ENCODE results near the gene PCK2.

PCK2 gene

GRCh38 chr14:24108336-24108874 lies 14.3 kb downstream of the PCK2 start:
- Histone ChIP-seq H3K36me3 (ENCODE audit: control insufficient read depth, insufficient read depth, low read length) (peaks cover 5% of the 10 kb centered on the region), H3K4me3 (ENCODE audit: low read length) (no peak overlapping the region), H3K4me1 (ENCODE audit: control insufficient read depth, insufficient read depth, low read length) (no peaks in the 10 kb centered on the region), H3K27ac (ENCODE audit: low read length) (no peak overlapping the region), H3K9me3 (ENCODE audit: control insufficient read depth, insufficient read depth, low read length) (no peaks in the 10 kb centered on the region; the same call in 1 of the 2 replicates), H3K27me3 (ENCODE audit: control insufficient read depth, insufficient read depth, low read length) (no peaks in the 10 kb centered on the region)
- no peak for DNase-seq (ENCODE audit: low read depth, low spot score)
- WGBS (ENCODE audit: insufficient coverage, insufficient read length) = no CpG with 5 or more reads among the region's 5 CpGs

- WGBS (ENCODE audit: insufficient coverage, insufficient read length) = no CpG with 5 or more reads among the region's 9 CpGs
- no peaks in the 10 kb centered on the region for H3K36me3 ChIP-seq (ENCODE audit: control insufficient read depth, insufficient read depth, low read length)
- no peaks in the 10 kb centered on the region for H3K9me3 ChIP-seq (ENCODE audit: control insufficient read depth, insufficient read depth, low read length)
- no peak for DNase-seq (ENCODE audit: low read depth, low spot score)
- H3K27me3 ChIP-seq (ENCODE audit: control insufficient read depth, insufficient read depth, low read length) = no peaks in the 10 kb centered on the region
- no peaks in the 10 kb centered on the region for H3K4me1 ChIP-seq (ENCODE audit: control insufficient read depth, insufficient read depth, low read length)
- H3K27ac ChIP-seq (ENCODE audit: low read length) = no peak overlapping the region
- H3K4me3 ChIP-seq (ENCODE audit: low read length) = no peak overlapping the region
These were observed 15.9 kb downstream of the PCK2 start for GRCh38 chr14:24110060-24110459.

DNA sequence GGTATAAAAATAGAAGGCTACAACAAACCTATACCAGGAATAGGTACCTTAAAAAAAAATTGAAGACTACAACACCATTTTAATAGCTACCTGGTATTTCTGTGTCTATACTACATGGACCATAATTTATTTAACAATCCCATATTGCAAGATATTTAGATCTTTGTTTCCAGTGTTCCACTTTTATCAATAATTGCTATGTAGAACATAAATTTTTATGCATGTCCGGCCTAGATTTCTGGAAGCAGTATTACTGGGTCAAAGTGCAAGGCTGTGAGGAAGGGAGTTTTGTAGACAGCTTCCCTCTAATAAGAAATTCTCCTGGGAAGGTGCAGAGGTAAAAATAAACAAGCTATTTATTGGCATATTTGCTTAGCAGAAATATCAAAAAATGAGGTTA lies 16.4 kb downstream of the PCK2 start:
- no peaks in the 10 kb centered on the region for H3K36me3 ChIP-seq (ENCODE audit: control insufficient read depth, insufficient read depth, low read length)
- no peak overlapping the region for H3K27ac ChIP-seq (ENCODE audit: low read length)
- H3K9me3 ChIP-seq (ENCODE audit: control insufficient read depth, insufficient read depth, low read length) = no peaks in the 10 kb centered on the region
- H3K4me3 ChIP-seq (ENCODE audit: low read length) = no peak overlapping the region
- no peaks in the 10 kb centered on the region for H3K4me1 ChIP-seq (ENCODE audit: control insufficient read depth, insufficient read depth, low read length)
- no peaks in the 10 kb centered on the region for H3K27me3 ChIP-seq (ENCODE audit: control insufficient read depth, insufficient read depth, low read length)
- no CpG with 5 or more reads among the region's 1 CpG for WGBS (ENCODE audit: insufficient coverage, insufficient read length)
- no peak for DNase-seq (ENCODE audit: low read depth, low spot score)

- Histone ChIP-seq H3K4me1 (ENCODE audit: control insufficient read depth, insufficient read depth, low read length) (no peaks in the 10 kb centered on the region), H3K4me3 (ENCODE audit: low read length) (peak overlapping the region; percentile 83), H3K9me3 (ENCODE audit: control insufficient read depth, insufficient read depth, low read length) (no peaks in the 10 kb centered on the region), H3K27ac (ENCODE audit: low read length) (no peak overlapping the region), H3K36me3 (ENCODE audit: control insufficient read depth, insufficient read depth, low read length) (0 out of 2 replicates have a peak, but pooled peaks cover 2% of the 10 kb centered on the region), H3K27me3 (ENCODE audit: control insufficient read depth, insufficient read depth, low read length) (no peaks in the 10 kb centered on the region)
- no peak for DNase-seq (ENCODE audit: low read depth, low spot score)
- no CpG with 5 or more reads among the region's 15 CpGs for WGBS (ENCODE audit: insufficient coverage, insufficient read length)
These were observed 19.3 kb downstream of the PCK2 start for GRCh38 chr14:24113379-24113800.

GRCh38 chr14:24113801-24114531 lies 19.9 kb downstream of the PCK2 start:
- Histone ChIP-seq H3K4me1 (ENCODE audit: control insufficient read depth, insufficient read depth, low read length) (no peaks in the 10 kb centered on the region), H3K36me3 (ENCODE audit: control insufficient read depth, insufficient read depth, low read length) (peaks cover 7% of the 10 kb centered on the region; the same call in 1 of the 2 replicates), H3K27ac (ENCODE audit: low read length) (no peak overlapping the region), H3K9me3 (ENCODE audit: control insufficient read depth, insufficient read depth, low read length) (no peaks in the 10 kb centered on the region), H3K27me3 (ENCODE audit: control insufficient read depth, insufficient read depth, low read length) (no peaks in the 10 kb centered on the region), H3K4me3 (ENCODE audit: low read length) (peak overlapping the region; percentile 83)
- peak; percentile 33 for DNase-seq (ENCODE audit: low read depth, low spot score)
- no CpG with 5 or more reads among the region's 42 CpGs for WGBS (ENCODE audit: insufficient coverage, insufficient read length)

- Histone ChIP-seq H3K9me3 (ENCODE audit: control insufficient read depth, insufficient read depth, low read length) (no peaks in the 10 kb centered on the region), H3K36me3 (ENCODE audit: control insufficient read depth, insufficient read depth, low read length) (peaks cover 15% of the 10 kb centered on the region; the same call in 1 of the 2 replicates), H3K27ac (ENCODE audit: low read length) (no peak within 1 kb of the TSS), H3K4me1 (ENCODE audit: control insufficient read depth, insufficient read depth, low read length) (no peaks in the 10 kb centered on the region), H3K27me3 (ENCODE audit: control insufficient read depth, insufficient read depth, low read length) (no peaks in the 10 kb centered on the region), H3K4me3 (ENCODE audit: low read length) (peak within 1 kb of the TSS; percentile 83)
- no CpG with 5 or more reads among the region's 65 CpGs for WGBS (ENCODE audit: insufficient coverage, insufficient read length)
- DNase-seq (ENCODE audit: low read depth, low spot score) = peak; percentile 97
These were observed 20.7 kb downstream of the PCK2 start, which contains the start of the genes DCAF11 and NRL for GRCh38 chr14:24114532-24115421. Gene DCAF11, plus strand, starts transcription at chr14:24114777. Its CDS starts 818 bp downstream, at chr14:24115595. Gene NRL, minus strand, starts transcription at chr14:24114949. Its CDS starts 32,101 bp downstream, at chr14:24082848.

DNA sequence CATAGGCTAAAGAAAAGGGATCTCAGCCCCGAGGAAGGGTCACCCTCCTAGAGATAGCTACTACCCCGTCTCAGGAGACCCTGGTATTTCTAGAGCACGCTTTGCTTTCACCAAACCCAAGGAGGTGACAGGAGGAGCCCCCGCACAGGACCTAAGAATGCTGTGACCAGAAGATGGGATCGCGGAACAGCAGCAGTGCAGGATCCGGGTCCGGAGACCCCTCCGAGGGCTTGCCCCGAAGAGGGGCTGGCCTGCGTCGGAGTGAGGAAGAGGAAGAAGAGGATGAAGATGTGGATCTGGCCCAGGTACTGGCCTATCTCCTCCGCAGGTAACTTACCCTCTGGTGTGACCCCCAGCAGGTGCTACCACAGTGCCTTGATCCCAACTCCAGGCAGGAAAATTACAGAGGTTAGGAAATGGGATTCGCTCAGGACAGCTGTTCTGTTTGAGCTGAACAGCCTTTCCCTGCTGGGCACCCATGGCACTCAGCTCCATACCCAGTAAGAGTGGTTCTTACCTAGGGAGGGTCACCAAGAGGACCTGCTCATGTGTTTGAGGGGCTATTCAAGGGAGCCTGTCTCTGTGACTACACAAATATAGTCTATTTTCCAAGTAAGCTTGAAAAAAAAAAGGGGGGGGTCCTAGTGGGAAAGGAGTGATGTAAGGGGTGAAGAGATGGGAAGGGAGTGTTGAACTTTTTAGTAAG lies 21.5 kb downstream of the PCK2 start:
- no peaks in the 10 kb centered on the region for H3K4me1 ChIP-seq (ENCODE audit: control insufficient read depth, insufficient read depth, low read length)
- no peaks in the 10 kb centered on the region for H3K27me3 ChIP-seq (ENCODE audit: control insufficient read depth, insufficient read depth, low read length)
- H3K4me3 ChIP-seq (ENCODE audit: low read length) = peak overlapping the region; percentile 65
- H3K27ac ChIP-seq (ENCODE audit: low read length) = no peak overlapping the region
- WGBS (ENCODE audit: insufficient coverage, insufficient read length) = no CpG with 5 or more reads among the region's 14 CpGs
- H3K36me3 ChIP-seq (ENCODE audit: control insufficient read depth, insufficient read depth, low read length) = peaks cover 15% of the 10 kb centered on the region; the same call in 1 of the 2 replicates
- DNase-seq (ENCODE audit: low read depth, low spot score) = no peak
- no peaks in the 10 kb centered on the region for H3K9me3 ChIP-seq (ENCODE audit: control insufficient read depth, insufficient read depth, low read length)

DNA sequence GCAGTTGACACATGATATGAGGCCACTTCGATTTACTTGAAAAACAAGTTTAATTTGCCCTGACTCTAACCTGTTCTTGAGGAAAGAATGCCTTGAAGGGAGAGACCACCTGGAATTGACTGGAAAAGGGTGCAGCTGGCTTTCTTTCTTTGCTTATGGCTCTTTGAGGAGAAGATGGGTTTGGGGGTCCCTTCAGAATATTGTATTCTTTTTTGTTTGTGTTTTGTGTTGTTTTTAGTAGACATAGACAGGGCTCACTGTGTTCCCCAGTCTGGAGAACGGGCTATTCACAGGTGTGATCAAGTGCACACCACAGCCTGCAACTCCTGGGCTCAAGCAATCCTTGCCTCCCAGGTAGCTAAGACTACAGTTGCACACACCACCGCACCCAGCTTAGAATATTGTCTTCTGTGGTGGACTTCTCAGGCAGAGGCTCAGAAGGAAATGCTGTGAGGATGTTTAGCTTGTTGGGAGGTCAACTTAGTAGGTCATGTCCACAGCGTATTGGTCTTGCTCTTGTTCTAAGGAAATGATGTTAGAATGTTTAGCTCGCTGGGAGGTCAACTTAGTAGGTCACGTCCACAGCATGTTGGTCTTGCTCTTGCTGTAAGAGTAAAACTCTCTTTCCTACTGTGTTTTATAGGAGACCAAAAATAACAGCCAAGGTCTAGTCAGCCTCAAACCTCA lies 22.2 kb downstream of the PCK2 start:
- Histone ChIP-seq H3K9me3 (ENCODE audit: control insufficient read depth, insufficient read depth, low read length) (no peaks in the 10 kb centered on the region), H3K4me1 (ENCODE audit: control insufficient read depth, insufficient read depth, low read length) (no peaks in the 10 kb centered on the region), H3K36me3 (ENCODE audit: control insufficient read depth, insufficient read depth, low read length) (peaks cover 19% of the 10 kb centered on the region), H3K27ac (ENCODE audit: low read length) (no peak overlapping the region), H3K27me3 (ENCODE audit: control insufficient read depth, insufficient read depth, low read length) (no peaks in the 10 kb centered on the region), H3K4me3 (ENCODE audit: low read length) (no peak overlapping the region)
- DNase-seq (ENCODE audit: low read depth, low spot score) = no peak
- no CpG with 5 or more reads among the region's 6 CpGs for WGBS (ENCODE audit: insufficient coverage, insufficient read length)

- Histone ChIP-seq H3K27me3 (ENCODE audit: control insufficient read depth, insufficient read depth, low read length) (no peaks in the 10 kb centered on the region), H3K9me3 (ENCODE audit: control insufficient read depth, insufficient read depth, low read length) (no peaks in the 10 kb centered on the region), H3K36me3 (ENCODE audit: control insufficient read depth, insufficient read depth, low read length) (peaks cover 20% of the 10 kb centered on the region), H3K27ac (ENCODE audit: low read length) (no peak overlapping the region), H3K4me3 (ENCODE audit: low read length) (no peak overlapping the region), H3K4me1 (ENCODE audit: control insufficient read depth, insufficient read depth, low read length) (no peaks in the 10 kb centered on the region)
- no peak for DNase-seq (ENCODE audit: low read depth, low spot score)
- no CpG with 5 or more reads among the region's 6 CpGs for WGBS (ENCODE audit: insufficient coverage, insufficient read length)
These were observed 23.1 kb downstream of the PCK2 start for GRCh38 chr14:24117179-24117578.
